NCI-H748 treated with DMSO at 0.1 percent for 48 hours (cell line): ENCODE measurements around the gene NDUFS2.

ENCODE experiments used
- DNase-seq: peaks from one replicate; lab custom pipeline; 2025; lab: John Stamatoyannopoulos, UW

Gene NDUFS2

GRCh38 chr1:161201836-161202712, at the start of gene NDUFS2:
NDUFS2 (plus strand) TSS chr1:161202367; CDS start chr1:161202386, 19 bp downstream.
- peak; percentile 97 for DNase-seq

- DNase-seq, result no peak
These were observed 49.0 kb upstream of the NDUFS2 start for GRCh38 chr1:161153176-161153575.

GRCh38 chr1:161153682-161154337, 48.4 kb upstream of the NDUFS2 start, which contains the start of gene UFC1:
UFC1 (plus strand) TSS chr1:161153978; CDS start chr1:161153998, 20 bp downstream.
- DNase-seq, result peak; percentile 87

GRCh38 chr1:161157867-161158266, 44.3 kb upstream of the NDUFS2 start:
- no peak for DNase-seq

GRCh38 chr1:161158316-161159010, 43.7 kb upstream of the NDUFS2 start:
- no peak for DNase-seq

- peak; percentile 87 for DNase-seq
These were observed 42.9 kb upstream of the NDUFS2 start, which contains the start of gene USP21 for GRCh38 chr1:161159087-161159912. USP21 (plus strand) TSS chr1:161159500; CDS start chr1:161160641, 1,141 bp downstream.

- DNase-seq, result no peak
These were observed 42.3 kb upstream of the NDUFS2 start for GRCh38 chr1:161159913-161160243.

GRCh38 chr1:161160671-161161145, 41.5 kb upstream of the NDUFS2 start:
- no peak for DNase-seq

GRCh38 chr1:161161652-161162051, 40.5 kb upstream of the NDUFS2 start:
- DNase-seq, result no peak

- DNase-seq, result no peak
These were observed 40.1 kb upstream of the NDUFS2 start for GRCh38 chr1:161162052-161162451.

GRCh38 chr1:161162806-161163205, 39.4 kb upstream of the NDUFS2 start:
- no peak for DNase-seq

GRCh38 chr1:161163793-161164192, 38.4 kb upstream of the NDUFS2 start:
- DNase-seq, result no peak

GRCh38 chr1:161164901-161165610, 37.1 kb upstream of the NDUFS2 start:
- DNase-seq, result no peak

- DNase-seq, result peak; percentile 95
These were observed 36.2 kb upstream of the NDUFS2 start, which contains the start of gene PPOX for GRCh38 chr1:161165742-161166668. PPOX (plus strand) TSS chr1:161166426; CDS start chr1:161166848, 422 bp downstream.

- DNase-seq, result peak; percentile 23
These were observed 35.3 kb upstream of the NDUFS2 start for GRCh38 chr1:161166669-161167548.

GRCh38 chr1:161168906-161169305, 33.3 kb upstream of the NDUFS2 start:
- DNase-seq, result no peak

- DNase-seq, result no peak
These were observed 31.0 kb upstream of the NDUFS2 start for GRCh38 chr1:161171191-161171590.

- DNase-seq, result no peak
These were observed 30.5 kb upstream of the NDUFS2 start for GRCh38 chr1:161171696-161172095.

- DNase-seq, result no peak
These were observed 29.8 kb upstream of the NDUFS2 start for GRCh38 chr1:161172349-161172748.
